ENCODE data around the gene ZNF688. TPM values are rescaled to one million over a fixed set of nuclear protein-coding genes. Genes with fewer than 3 reads are reported as not detected.

ZNF688 gene
- total RNA-seq, 4 donors from 2014 or later: 15.9 to 22.1 (median 20.8) TPM

DNA sequence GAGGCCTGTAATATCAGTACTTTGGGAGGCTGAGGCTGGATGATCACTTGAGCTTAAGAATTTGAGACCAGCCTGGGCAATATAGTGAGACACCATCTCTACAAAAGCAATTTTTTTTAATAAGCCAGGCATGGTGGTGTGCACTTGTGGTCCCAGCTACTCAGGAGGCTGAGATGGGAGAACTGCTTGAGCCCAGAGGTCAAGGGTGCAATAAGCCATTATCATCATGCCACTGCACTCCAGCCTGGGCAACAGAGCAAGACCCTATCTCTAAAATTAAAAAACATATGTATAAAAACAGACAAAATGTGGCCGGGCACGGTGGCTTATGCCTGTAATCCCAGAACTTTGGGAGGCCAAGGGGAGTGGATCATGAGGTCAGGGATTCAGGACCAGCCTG is 17.1 kb upstream of the ZNF688 start:
- WGBS, 2 donors (ENCODE audit: low coverage in 1 of 2): 80 to 93% methylated on average over 1 to 2 of the region's 2 CpGs
- no peak for TF ChIP-seq POLR2A (IDR thresholded peaks at IDR 0.05)
- no peak for TF ChIP-seq POLR2AphosphoS5 (IDR thresholded peaks at IDR 0.05)
- TF ChIP-seq, protein P1, sequence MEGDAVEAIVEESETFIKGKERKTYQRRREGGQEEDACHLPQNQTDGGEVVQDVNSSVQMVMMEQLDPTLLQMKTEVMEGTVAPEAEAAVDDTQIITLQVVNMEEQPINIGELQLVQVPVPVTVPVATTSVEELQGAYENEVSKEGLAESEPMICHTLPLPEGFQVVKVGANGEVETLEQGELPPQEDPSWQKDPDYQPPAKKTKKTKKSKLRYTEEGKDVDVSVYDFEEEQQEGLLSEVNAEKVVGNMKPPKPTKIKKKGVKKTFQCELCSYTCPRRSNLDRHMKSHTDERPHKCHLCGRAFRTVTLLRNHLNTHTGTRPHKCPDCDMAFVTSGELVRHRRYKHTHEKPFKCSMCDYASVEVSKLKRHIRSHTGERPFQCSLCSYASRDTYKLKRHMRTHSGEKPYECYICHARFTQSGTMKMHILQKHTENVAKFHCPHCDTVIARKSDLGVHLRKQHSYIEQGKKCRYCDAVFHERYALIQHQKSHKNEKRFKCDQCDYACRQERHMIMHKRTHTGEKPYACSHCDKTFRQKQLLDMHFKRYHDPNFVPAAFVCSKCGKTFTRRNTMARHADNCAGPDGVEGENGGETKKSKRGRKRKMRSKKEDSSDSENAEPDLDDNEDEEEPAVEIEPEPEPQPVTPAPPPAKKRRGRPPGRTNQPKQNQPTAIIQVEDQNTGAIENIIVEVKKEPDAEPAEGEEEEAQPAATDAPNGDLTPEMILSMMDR (IDR thresholded peaks at IDR 0.05): no peak
- no peak for TF ChIP-seq EP300 (IDR thresholded peaks at IDR 0.05)
- no peak overlapping the region for H3K4me3 ChIP-seq
- H3K4me1 ChIP-seq: peaks cover 0 to 31% (median 10%) of the 10 kb centered on the region in 3 donors
- no peaks in the 10 kb centered on the region for H3K9me3 ChIP-seq
- ATAC-seq: no peak
- H3K36me3 ChIP-seq: peaks cover 0 to 9% of the 10 kb centered on the region in 2 donors
- H3K27ac ChIP-seq: no peak overlapping the region
- H3K27me3 ChIP-seq: no peaks in the 10 kb centered on the region

- peak; percentile 99 for ATAC-seq
- Histone ChIP-seq H3K36me3 (peaks cover 0 to 38% of the 10 kb centered on the region in 2 donors), H3K4me1 (peaks cover 0 to 61% (median 10%) of the 10 kb centered on the region in 3 donors), H3K4me3 (peak within 1 kb of the TSS; percentile 43 to 81), H3K9me3 (no peaks in the 10 kb centered on the region), H3K27ac (peak within 1 kb of the TSS; percentile 64 to 96 (median 94)), H3K27me3 (no peaks in the 10 kb centered on the region)
- TF ChIP-seq POLR2AphosphoS5 (IDR thresholded peaks at IDR 0.05): peak; percentile 89
- TF ChIP-seq, protein P1 (IDR thresholded peaks at IDR 0.05): peak in 3 of 4 experiments; percentile 33 to 44 (median 44)
- no peak for TF ChIP-seq EP300 (IDR thresholded peaks at IDR 0.05)
- peak in 1 of 2 donors; percentile 26 for TF ChIP-seq POLR2A (IDR thresholded peaks at IDR 0.05)
- 0% methylated on average over 3 to 20 of the region's 50 CpGs for WGBS, 2 donors (ENCODE audit: low coverage in 1 of 2)
Measured at GRCh38 chr16:30585400-30586191, 14.1 kb upstream of the ZNF688 start, which contains the start of gene ZNF785. ZNF785 (minus strand) TSS chr16:30585697; CDS start chr16:30585611, 86 bp downstream.

- ATAC-seq: no peak
- H3K9me3 ChIP-seq: no peaks in the 10 kb centered on the region
- peaks cover 0 to 39% of the 10 kb centered on the region in 2 donors for H3K36me3 ChIP-seq
- no peak for TF ChIP-seq EP300 (IDR thresholded peaks at IDR 0.05)
- no peak for TF ChIP-seq POLR2AphosphoS5 (IDR thresholded peaks at IDR 0.05)
- TF ChIP-seq POLR2A (IDR thresholded peaks at IDR 0.05): no peak
- TF ChIP-seq, protein P1 (IDR thresholded peaks at IDR 0.05): no peak
- no peaks in the 10 kb centered on the region for H3K27me3 ChIP-seq
- H3K4me1 ChIP-seq: peaks cover 0 to 61% (median 10%) of the 10 kb centered on the region in 3 donors
- no CpG with 5 or more reads among the region's 23 CpGs for WGBS, 2 donors (ENCODE audit: low coverage in 1 of 2)
- H3K4me3 ChIP-seq: peak overlapping the region; percentile 43 to 81
- peak overlapping the region; percentile 64 to 96 (median 94) for H3K27ac ChIP-seq
Measured at GRCh38 chr16:30585022-30585399, 13.5 kb upstream of the ZNF688 start.

GRCh38 chr16:30582611-30583340 is 11.3 kb upstream of the ZNF688 start:
- WGBS, 2 donors (ENCODE audit: low coverage in 1 of 2): 86% methylated on average over 25 of the region's 48 CpGs; no CpG with 5 or more reads in 1 of the 2 donors
- no peak overlapping the region for H3K27ac ChIP-seq
- peaks cover 0 to 61% (median 10%) of the 10 kb centered on the region in 3 donors for H3K4me1 ChIP-seq
- no peak for ATAC-seq
- no peaks in the 10 kb centered on the region for H3K27me3 ChIP-seq
- TF ChIP-seq, protein P1 (IDR thresholded peaks at IDR 0.05): no peak
- no peak for TF ChIP-seq POLR2A (IDR thresholded peaks at IDR 0.05)
- TF ChIP-seq POLR2AphosphoS5 (IDR thresholded peaks at IDR 0.05): no peak
- TF ChIP-seq EP300 (IDR thresholded peaks at IDR 0.05): no peak
- no peaks in the 10 kb centered on the region for H3K9me3 ChIP-seq
- H3K4me3 ChIP-seq: no peak overlapping the region
- H3K36me3 ChIP-seq: peaks cover 0 to 57% of the 10 kb centered on the region in 2 donors
